ENCODE measurements around the gene CPD. TPM values are rescaled to one million over a fixed set of nuclear protein-coding genes. Genes with fewer than 3 reads are reported as not detected.

The CPD gene
- total and polyA plus RNA-seq, 9 of the 15 experiments (the other 6 are each of a cell fraction or from before 2014, with no cell fraction given): 4.5 to 24.4 (median 20.4) TPM

- no peak for TF ChIP-seq ARID3B (CRISPR knock-in tag; IDR thresholded peaks at IDR 0.05; ENCODE audit: borderline replicate concordance)
- peak; percentile 61 for TF ChIP-seq NFIC (IDR thresholded peaks at IDR 0.05)
- peak; percentile 99 for TF ChIP-seq TAF9B (IDR thresholded peaks at IDR 0.05; ENCODE audit: partially characterized antibody)
- TF ChIP-seq ATF3 (IDR thresholded peaks at IDR 0.05): no peak
- no peak for TF ChIP-seq ATF3 (CRISPR knock-in tag; conservative IDR thresholded peaks at IDR 0.05)
- TF ChIP-seq HES1 (IDR thresholded peaks at IDR 0.05; ENCODE audit: low read depth): no peak
- TF ChIP-seq YBX1 (IDR thresholded peaks at IDR 0.05): no peak
- TF ChIP-seq HDAC1 (IDR thresholded peaks at IDR 0.05): peak; percentile 17 to 59; a peak in 3 of 4 replicates
- TF ChIP-seq MCM7 (IDR thresholded peaks at IDR 0.05): no peak
- no peak for TF ChIP-seq SIRT6 (IDR thresholded peaks at IDR 0.05; ENCODE audit: low read depth, low read length)
- TF ChIP-seq ZBTB40 (IDR thresholded peaks at IDR 0.05): peak; percentile 94
- TF ChIP-seq ZBTB40 (CRISPR knock-in tag; IDR thresholded peaks at IDR 0.05): no peak
- no peak for TF ChIP-seq PREB (CRISPR knock-in tag; IDR thresholded peaks at IDR 0.05)
- TF ChIP-seq KAT7 (CRISPR knock-in tag; IDR thresholded peaks at IDR 0.05; ENCODE audit: borderline replicate concordance): no peak
Observed at GRCh38 chr17:30477083-30477773, 98.5 kb downstream of the CPD start, which contains the start of gene GOSR1 (continued).
